Measurements from ENCODE around the gene TMEM163.
"Not testable (repeated sequence)": the region's sequence is repeated elsewhere in the genome, so short reads cannot be mapped to it uniquely, and the experiment has no call there.

The TMEM163 gene

DNA sequence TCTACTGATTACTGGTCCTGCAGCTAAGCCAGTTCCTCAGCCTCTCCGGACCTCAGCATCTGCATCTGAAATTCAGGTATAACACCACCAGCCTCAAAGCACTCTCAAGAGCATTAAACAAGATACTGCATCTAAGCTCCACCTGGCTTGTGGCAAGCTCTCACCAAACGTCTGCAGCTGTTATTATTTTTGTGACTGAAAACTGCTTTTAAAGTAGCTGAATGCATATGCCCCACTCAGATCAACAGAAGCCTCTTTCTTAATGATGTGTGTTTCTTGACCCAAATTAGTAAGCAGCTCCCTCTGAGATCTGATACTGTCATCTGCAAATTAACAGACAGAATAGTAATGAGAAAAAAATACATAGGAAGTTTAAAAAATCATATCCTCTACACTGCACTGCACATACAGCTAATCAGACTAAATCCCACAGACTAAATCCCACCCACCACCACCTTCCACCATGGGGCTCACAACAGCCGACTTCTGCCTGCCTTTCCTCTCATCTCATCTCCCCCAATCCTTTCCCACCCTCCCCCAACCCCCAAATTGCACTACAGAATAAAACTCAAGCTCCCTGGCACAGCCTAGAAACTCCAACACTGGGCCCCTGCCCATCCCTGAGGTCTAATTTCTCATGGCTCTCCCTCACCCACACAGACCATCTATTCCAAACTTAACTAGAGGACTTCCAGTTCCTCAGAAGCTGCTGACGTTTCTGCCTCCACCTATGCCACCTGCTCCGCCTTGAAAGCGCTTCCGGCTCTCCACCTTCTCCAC is 52.9 kb downstream of the TMEM163 start:
- no peak for DNase-seq (ENCODE audit: low spot score)

DNA sequence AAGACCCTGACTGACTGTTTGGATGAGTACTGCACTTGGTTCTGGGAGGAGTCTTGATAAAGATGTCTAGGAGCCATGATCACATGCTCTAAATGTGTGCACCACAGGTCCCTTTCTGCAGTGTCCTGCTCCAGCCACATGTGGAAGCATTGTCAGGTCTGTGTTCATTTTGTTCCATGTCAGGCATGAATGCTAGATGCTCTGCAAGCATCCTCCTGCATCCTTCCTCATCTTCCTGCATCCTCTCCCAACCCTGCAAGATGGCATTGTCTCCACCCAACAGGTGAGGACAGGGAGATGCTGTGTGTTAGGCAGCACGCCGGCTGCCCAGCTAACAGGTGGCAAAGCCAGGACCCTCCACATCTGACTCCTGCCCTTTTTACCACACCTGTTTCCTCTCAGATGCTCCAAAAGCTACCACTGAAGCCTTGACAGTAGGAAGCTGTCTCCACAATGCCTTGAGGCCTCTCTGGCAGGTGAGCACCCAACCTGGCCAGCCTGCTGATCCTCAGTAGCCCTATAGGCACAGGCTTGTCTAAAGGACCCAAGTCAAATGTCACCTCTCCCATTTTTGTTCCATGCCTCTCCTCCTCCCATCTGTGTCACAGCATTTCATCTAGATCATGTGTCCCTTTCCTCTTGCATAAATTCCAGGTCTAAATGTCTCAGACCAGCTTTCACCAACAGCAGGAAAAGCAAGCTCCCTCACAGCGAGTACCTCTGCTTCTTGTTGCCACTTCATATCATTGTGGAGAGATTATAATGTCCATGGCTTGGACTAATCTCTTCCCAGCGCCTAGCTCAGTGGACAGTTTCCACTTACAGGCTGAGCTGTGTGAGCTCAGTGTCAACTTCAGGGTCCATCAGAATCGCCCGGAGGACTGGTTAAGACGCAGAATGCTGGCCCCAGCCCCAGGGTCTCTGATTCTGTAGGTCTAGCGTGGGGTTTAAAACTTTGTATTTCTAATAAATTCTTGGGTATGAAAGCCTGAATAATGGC is 55.0 kb downstream of the TMEM163 start:
- no peak for DNase-seq (ENCODE audit: low spot score)

DNA sequence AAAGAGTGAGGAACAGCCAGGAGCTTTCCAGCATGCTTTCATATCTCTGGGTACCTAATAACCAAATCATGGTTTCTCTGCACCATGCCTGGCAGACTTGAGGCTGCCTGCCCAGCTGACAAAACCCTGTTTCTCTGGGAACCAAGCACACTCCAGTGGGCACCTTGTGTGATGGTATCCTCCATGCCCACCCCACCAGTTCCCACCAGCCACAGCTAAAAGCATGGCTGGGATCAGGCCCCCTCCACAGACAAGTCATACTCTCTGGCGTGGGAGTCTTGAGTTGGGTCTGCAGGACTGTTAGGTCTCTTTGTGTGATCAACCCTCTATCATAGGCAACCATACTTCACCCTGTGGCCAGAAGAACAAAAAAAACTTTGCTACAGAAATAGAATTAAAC is 56.0 kb downstream of the TMEM163 start:
- DNase-seq (ENCODE audit: low spot score) = no peak

DNA sequence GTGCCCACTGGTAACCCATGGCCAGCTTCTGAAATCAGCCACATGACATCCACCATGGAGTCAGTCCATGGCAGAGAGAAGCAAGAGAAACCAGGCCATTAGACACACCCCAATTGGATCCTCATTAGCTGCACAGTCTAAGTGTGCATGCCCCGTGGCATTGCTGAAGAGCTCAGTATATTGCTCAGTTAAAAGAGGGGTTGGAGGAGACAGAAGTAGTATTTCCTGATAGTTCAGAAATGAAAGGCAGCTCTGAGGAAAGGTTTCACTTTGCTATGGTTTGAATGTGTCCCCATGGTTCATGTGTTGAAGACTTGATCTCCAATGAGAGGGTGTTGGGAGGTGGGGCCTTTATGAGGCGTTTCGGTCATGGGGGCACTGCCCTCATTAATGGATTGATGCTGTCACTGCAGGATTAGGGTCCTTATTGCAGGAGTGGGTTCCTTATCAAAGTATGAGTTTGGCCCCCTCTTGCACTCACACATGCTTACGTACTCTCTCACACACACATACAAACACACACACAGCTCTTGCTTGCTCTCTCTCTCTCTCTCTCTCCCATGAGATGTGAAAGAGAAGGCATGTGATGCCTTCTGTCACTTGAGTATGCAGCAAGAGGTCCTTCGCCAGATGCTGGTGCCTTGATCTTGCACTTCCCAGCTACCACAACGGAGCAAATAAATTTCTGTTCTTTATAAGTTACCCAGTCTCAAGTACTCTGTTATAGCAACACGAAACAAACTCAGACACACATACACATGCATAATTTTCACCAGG is 58.0 kb downstream of the TMEM163 start:
- DNase-seq (ENCODE audit: low spot score) = no peak

DNA sequence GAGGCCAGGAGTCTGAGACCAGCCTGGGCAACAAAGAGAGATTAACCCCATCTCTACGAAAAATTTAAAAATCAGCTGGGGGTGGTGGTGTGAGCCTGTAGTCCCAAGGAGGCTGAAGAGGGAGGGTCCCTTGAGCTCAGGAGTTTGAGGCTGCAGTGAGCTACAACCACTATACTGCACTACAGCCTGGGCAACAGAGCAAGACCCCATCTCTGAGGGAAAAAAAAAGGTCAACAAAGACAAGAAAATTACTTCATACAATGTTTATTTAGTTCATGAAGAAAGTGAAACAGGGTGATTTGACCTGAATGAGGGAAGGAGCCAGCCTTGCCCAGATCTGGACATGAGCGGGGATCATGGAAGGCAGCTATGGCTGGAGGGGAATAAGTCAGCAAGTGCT is 59.1 kb downstream of the TMEM163 start:
- no peak for DNase-seq (ENCODE audit: low spot score)

DNA sequence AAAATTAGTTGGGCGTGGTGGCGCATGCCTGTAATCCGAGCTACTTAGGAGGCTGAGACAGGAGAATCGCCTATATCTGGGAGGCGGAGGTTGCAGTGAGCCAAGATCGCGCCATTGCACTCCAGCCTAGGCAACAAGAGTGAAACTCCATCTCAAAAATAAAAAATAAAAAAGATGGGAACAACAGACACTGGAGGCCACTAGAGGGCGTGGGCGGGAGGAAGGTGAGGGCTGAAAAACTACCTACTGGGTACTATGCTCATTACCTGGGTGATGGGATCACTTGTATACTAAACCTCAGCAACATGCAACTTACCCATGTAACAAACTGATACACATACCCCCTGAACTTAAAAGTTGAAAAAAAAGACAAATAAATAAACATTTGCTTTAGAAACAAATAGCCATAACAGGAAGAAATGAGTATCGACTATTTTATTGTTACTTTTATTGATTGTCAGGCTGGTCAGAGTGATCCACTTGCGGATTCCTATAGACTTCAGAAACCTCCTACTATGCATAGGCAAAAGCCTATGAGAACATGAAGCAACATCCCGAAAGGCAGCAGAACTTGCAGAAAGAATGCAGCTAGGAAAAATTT is 61.0 kb downstream of the TMEM163 start:
- peak; percentile 15 for DNase-seq (ENCODE audit: low spot score)

DNA sequence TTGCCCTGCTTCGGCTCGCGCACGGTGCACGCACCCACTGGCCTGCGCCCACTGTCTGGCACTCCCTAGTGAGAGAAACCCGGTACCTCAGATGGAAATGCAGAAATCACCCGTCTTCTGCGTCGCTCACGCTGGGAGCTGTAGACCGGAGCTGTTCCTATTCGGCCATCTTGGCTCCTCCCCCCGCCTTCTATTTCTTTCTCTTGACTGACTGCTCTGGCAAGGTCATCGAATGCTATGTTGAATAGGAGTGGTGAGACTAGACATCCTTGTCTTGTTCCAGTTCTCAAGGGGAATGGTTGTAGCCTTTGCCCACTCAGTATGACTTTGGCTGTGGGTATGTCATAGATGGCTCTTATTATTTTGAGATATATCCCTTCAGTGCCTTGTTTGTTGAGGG is 62.4 kb downstream of the TMEM163 start:
- not testable (repeated sequence) for DNase-seq (ENCODE audit: low spot score)

DNA sequence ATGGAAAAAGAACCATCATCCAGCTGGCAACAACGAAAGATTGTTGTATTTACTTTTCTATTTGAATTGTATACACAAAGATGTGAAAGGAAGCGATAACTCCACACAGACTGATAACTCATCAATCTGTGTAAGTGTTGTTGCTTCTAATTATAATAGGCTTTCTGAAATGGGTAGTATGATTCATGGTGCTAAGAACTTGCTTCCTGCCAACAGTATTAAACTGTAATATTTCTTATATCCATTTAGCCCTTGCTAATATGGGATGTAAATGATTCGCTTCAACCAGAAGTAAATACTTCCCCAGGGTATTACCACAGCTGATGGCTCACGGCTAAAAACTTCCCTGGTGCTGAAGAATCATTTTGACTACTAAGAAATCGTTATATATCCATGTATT is 70.2 kb downstream of the TMEM163 start:
- no peak for DNase-seq (ENCODE audit: low spot score)

DNA sequence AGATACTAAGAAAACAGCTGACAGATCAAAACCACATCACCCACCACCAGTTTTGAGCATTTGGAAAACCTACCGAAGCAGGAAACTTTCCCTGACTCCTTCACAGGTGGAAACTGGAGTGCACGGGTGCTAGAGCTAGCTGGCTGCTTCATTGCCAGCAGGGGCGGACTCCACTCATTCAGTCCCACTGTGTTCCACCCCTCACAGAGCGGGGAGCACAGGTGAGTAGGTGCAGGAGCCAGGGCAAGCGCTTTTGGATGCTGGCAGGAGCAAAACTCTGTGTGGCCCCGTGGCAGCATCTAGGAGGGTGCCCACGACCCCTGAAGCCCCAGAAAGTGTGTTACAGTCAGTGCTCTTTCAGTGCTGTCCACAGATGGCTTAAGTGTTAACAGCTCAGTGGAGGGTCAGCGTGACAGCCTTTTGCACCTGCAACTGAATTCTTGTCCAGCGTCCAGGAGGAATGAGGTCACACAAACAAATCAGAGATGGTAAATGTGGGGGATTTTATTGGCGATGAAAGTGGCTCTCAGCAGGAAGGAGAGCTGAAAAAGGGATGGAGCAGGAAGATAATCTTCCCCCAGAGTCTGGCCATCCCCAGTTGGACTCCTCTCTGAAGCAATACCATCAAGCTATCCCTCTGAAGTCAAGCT is 71.1 kb downstream of the TMEM163 start:
- DNase-seq (ENCODE audit: low spot score) = no peak

DNA sequence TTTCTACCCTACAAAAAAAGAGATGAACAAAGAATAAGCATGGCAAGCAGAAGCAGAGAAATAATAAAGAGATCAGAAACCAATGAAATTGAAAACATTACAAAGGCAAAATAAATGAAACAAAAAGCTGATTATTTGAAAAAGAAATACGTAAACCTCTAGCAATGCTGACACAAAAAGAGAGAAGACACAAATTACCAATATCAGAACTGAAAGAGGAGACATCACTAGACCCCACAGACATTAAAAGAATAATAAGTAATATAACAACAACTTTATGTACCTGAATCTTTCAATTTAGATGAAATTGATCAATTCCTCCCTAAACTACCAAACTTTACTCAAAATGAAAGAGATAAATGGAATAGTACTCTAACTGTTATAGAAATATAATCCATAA is 75.9 kb downstream of the TMEM163 start:
- no peak for DNase-seq (ENCODE audit: low spot score)

DNA sequence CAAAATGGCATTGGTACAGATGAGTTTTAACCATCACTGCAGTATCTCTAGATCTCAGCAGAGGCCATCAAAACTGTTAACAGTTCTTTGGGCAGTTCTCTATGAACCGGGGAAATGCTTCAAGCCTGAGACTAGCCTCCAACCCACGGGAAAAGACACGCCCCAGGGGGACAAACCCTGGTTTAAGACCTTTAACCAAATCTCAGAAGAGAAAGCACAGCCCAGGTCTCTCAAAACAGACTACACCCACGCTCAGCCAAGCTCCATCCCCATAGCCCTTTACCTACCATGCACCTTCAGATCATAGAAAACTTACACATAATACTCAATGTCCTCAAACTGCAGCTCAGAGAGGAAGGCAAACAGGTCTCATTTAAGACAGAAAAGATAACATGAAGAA is 78.3 kb downstream of the TMEM163 start:
- DNase-seq (ENCODE audit: low spot score) = no peak

DNA sequence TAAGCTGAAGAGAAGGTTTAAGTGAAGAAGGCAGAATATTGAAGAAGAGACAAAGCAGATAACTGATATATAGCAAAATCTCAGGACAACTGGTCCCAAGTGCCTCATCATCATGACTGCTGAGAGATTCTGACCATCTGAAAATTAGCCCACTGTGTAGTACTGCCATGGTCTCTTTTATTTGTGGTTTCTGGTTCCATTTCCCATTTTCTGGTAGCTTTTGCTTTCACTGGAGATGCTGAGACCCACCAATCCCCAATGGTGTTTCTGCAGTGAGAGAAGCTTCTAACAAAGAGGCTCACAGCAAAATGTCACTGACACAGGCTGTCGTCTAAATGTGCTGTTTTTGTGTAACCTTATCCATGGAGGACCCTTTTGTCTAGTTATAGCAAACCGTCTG is 79.5 kb downstream of the TMEM163 start:
- DNase-seq (ENCODE audit: low spot score) = no peak

DNA sequence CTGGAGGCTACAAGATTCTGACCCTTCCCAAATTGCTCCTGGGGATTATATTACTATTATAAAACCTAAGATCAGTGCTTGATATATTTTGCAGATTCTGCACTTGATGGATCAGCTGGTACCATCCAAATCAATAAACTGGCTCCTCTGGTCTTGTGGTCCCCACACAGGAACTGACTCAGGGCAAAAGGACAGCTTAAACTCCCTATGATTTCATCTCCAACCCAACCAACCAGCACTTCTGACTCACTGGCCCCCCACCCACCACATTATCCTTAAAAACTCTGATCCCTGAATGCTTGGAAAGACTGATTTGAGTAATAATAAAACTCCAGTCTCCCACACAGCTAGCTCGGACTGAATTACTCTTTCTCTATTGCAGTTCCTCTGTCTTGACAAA is 82.1 kb downstream of the TMEM163 start:
- no peak for DNase-seq (ENCODE audit: low spot score)

DNA sequence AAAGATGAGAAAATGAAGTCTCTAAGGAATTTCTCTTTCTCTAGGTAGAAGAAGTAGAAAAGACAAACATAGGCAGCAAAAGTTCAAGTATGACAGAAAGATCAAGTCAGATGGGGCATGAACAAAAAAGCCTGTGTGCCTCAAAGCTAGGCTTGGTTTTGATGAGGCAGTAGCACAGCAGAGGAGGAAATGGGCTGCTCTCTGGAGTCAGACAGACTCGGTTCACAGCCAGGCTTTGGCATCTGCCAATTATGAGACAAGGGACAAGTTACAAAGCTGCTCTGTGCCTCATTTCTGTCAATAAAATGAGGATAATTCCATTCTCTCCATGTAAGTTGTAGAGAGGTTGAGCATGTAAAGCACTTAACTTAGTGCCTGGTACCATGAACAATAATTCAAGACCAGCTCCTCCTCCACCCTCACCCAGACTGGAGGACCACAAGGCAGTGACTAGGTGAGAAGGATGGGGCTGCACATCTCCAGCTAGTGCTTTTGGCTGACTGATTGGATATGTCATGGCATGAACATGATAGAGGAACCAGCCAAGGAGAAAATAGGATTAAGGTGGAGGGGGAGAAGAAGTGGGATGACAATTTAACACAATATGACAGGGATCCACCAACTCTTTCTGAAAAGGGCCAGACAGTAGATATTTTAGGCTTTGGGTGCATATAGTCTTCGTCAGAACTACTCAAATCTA is 84.6 kb downstream of the TMEM163 start:
- no peak for DNase-seq (ENCODE audit: low spot score)

DNA sequence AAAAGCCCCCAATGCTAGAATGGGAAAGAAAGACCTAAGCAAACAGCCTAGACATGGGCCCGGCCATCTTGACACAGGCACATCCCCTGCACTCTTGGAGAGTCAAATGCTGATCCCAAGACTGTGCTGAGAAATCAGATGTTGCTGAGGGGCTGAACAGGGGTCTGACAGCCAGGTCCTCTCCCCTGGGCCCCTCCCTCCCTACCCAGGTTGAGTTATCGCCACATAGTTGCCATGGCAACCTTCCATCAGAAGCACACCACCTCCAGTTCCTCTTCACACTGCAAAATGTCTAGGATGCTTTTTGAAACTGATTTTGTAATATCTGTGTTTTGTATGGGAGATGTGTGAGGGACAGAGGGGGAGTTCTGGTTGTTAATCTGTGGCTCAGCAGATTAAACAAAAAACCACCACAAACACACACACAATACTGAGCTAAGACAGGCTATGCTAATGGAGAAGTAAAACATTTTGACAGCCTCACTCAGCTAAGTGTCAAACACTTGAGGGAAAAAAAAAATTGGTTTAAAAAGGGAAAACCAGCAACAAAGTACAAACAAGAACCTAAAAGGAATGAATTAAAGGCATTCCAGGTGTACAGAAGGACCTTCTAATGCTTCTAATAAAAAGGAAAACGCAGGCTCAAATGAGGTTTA is 88.2 kb downstream of the TMEM163 start:
- DNase-seq (ENCODE audit: low spot score) = no peak

DNA sequence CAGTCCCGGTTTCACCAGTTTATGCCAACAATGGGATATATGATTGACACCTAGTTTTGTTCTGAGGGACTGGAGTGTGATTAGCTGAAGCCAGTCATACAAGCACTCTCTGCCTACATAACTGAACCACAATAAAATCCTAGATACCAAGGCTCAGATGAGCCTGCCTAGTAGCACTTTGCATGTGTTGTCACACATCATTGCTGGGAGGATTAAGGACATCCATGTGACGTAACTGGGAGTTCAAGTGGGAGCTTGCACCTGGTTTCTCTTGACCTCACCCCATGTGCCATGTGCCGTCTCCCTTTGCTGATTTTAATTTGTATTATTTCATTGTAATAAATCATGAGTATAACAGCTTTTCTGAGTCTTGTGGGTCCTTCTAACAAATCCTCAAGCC is 90.3 kb downstream of the TMEM163 start:
- no peak for DNase-seq (ENCODE audit: low spot score)

DNA sequence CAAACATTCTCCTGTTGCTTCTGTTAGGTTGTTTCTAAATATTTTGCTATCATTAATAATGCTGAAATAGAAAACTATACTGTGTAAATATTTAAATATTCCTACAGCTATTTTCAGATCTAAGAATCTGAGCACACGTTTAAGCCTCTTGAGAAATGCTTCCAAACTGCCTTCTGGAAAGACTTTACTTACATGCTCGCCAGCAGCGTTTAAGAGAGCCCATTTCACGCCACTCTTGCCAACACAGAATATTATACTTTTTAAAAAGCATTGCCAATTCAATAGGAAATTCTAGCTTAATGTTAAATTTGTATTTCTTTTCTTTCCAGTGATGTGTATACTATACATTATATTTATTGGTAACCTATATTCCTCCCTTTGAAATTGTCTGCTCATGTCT is 92.0 kb downstream of the TMEM163 start:
- no peak for DNase-seq (ENCODE audit: low spot score)

DNA sequence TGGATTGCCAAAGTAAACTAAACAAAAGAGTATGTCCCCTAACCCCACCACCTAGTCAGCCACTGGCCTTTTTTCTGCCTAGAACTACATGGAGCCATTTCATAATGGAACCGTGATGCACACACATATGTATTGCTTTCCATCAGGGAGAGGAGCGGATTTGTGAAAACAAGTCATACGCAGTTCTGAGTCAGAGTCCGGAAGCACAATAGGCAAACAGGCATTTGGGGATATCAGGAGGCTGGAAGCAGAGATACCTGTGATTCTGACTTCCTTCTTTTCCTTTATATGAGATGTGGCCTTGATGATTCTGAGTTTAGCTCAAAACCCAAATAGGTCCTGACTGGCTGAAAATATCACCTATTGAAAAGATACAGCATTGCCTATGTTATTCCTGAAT is 93.5 kb downstream of the TMEM163 start:
- DNase-seq (ENCODE audit: low spot score) = no peak

DNA sequence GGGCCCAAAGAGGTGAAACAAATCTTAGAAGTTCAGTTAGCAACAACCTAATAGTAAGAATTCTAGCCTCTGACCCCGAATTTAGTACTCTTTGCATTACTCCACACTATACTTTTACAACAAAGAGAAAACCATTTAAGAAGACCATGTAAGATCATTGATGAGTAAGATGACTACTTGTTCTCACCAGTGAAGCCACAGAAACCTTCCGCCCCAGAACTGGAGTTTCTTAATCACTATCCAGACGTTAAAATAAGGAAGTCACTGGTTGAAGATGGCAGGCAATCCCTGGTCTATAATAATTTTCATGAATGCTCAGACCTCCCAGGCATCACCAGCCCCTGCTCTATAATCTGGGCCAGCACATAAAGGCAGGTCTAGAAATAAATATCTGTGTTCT is 95.0 kb downstream of the TMEM163 start:
- DNase-seq (ENCODE audit: low spot score) = no peak

DNA sequence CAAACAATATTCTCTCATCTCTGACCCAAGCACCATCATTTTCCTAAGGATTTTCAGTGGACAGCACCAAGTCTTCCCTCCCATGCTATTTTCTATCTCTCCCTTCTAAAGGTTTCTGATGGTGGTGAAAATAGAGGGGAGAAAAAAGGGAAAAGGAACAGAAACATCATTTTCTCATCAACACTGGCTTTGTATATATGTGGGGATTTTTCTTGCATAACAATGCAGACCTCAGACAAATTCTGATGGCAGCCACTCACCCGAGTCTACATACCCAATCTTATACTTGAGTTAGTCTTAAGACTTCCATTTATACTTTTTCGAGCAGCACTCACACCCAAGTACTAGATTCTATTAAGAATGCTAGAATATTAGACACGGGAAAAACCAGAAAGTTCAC is 95.8 kb downstream of the TMEM163 start:
- DNase-seq (ENCODE audit: low spot score) = no peak
